OCI-LY3 (cell line): ENCODE measurements around the gene AGRP.

Source experiments
- H2AFZ ChIP-seq: fragments of 200-600, 300-600 bp; shearing (Covaris generic); 2 replicates; pipeline ENCODE4 v1.6.0; 2014; ENCODE audit warnings: antibody characterized with exemption, low read depth, low read length
- H3K27ac ChIP-seq: fragments of 200-600, 300-600 bp; sonication (generic); 2 replicates; pipeline ENCODE4 v1.5.1; 2014; ENCODE audit warnings: mild to moderate bottlenecking, low read length, moderate library complexity, mixed read lengths
- H3K27me3 ChIP-seq: fragments of 200-600, 300-600 bp; sonication (generic); 2 replicates; pipeline ENCODE4 v1.6.1; 2014; ENCODE audit warnings: low read depth, low read length, mixed read lengths
- H3K36me3 ChIP-seq: fragments of 200-600, 300-600 bp; sonication (generic); replicated peaks from 2 replicates; pipeline ENCODE3; 2014; ENCODE audit warnings: low read depth, low read length, mixed read lengths
- H3K4me1 ChIP-seq: fragments of 300-600, 200-600 bp; sonication (generic); 2 replicates; pipeline ENCODE4 v1.6.1; 2014; ENCODE audit warnings: low read length, mixed read lengths
- H3K4me2 ChIP-seq: fragments of 200-600, 300-600 bp; sonication (generic); 2 replicates; pipeline ENCODE4 v1.6.1; 2014; ENCODE audit warnings: low read length, mixed read lengths
- H3K4me3 ChIP-seq: fragments of 300-600, 200-600 bp; sonication (generic); 2 replicates; pipeline ENCODE4 v1.5.1; 2014; ENCODE audit warnings: antibody characterized with exemption, mild to moderate bottlenecking, low read length, moderate library complexity
- H3K79me2 ChIP-seq: fragments of 300-600, 200-600 bp; shearing (Covaris generic); 2 replicates; pipeline ENCODE4 v1.6.1; 2014; ENCODE audit warnings: mild to moderate bottlenecking, low read length, mixed read lengths
- H3K9ac ChIP-seq: fragments of 300-600, 200-600 bp; shearing (Covaris generic); 2 replicates; pipeline ENCODE4 v1.6.0; 2014; ENCODE audit warnings: mild to moderate bottlenecking, low read length, moderate library complexity
- H3K9me3 ChIP-seq: fragments of 200-600, 300-600 bp; shearing (Covaris generic); 2 replicates; pipeline ENCODE4 v1.6.1; 2014; ENCODE audit warnings: low read length, mixed read lengths; ENCODE audit not compliant: insufficient read depth
- H4K20me1 ChIP-seq: fragments of 200-600, 300-600 bp; sonication (generic); 2 replicates; pipeline ENCODE4 v1.6.1; 2016; ENCODE audit warnings: low read length, mixed read lengths; ENCODE audit not compliant: insufficient read depth
- CTCF ChIP-seq: fragments of 200-600, 300-600 bp; sonication (generic); IDR thresholded peaks from 2 replicates; pipeline ENCODE4 v1.5.1; 2014; ENCODE audit warnings: antibody characterized with exemption, low read length, low read depth
- EZH2phosphoT487 ChIP-seq: fragments of 200-600 bp; shearing (Covaris generic); IDR thresholded peaks from 2 replicates; pipeline ENCODE4 v1.6.1; 2018; ENCODE audit warnings: antibody characterized with exemption, mixed run types, low read depth

AGRP gene

DNA sequence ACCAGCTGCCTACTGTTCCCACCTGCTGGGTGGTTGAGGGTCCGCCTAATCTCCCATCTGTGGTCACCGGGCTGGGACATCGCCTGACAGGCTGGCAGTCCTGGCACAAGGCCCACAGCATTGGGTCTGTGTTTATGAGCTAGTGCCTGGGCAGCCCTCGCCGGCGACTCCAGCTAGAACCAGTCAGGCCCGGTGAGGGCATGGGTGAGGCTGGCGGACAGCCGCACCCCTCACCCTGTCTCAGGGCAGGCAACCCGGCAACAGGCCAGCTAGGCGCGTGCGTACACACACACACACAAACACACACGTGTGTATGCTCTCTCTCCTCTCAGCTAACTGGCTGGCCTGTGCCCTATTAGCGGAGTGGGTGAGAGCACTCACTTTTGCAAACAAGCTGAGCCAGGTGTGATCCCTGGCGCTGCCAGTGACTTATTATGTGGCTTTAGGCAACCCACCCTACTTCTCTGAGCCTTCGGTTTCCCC, 42.0 kb downstream of the AGRP start:
- Histone ChIP-seq H4K20me1 (no peaks in the 10 kb centered on the region), H2AFZ (no peak overlapping the region), H3K27me3 (no peaks in the 10 kb centered on the region), H3K36me3 (peaks cover 12% of the 10 kb centered on the region), H3K79me2 (no peaks in the 10 kb centered on the region), H3K4me3 (no peak overlapping the region), H3K27ac (no peak overlapping the region), H3K9me3 (no peaks in the 10 kb centered on the region), H3K4me1 (peaks cover 16% of the 10 kb centered on the region), H3K9ac (no peak overlapping the region), H3K4me2 (no peak overlapping the region)
- TF ChIP-seq CTCF, result no peak
- TF ChIP-seq EZH2phosphoT487, result no peak

DNA sequence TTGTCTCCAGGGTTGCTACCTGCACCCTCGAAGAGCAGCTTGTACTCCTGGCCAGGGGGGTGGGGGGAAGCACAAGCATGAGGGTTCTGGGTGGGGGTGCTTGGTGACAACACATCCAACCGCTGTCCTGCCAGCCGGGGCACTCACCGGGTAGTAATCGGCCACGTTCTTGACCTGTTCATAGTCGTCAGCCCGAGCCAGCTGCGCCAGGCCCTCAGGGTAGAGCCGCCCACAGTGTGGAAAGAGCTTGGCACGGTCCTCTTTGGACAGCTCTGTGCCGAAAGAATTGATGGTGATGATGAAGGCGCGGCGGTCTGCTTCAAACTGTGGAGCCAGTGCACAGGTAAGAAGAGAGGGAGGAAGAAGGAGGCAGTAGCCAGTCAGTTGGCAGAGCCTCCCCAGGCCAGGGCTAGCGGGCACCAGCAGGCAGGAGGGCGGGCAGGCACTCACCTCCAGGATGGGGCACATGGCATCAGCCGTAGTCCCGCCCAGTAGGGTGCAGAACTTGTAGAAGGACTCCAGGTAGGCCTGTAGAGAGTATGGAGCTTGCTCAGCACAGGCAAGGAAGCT, 44.4 kb downstream of the AGRP start:
- H3K4me2 ChIP-seq, result no peak overlapping the region
- no peak for TF ChIP-seq CTCF
- TF ChIP-seq EZH2phosphoT487, result no peak
- H3K27me3 ChIP-seq, result no peaks in the 10 kb centered on the region
- H3K4me1 ChIP-seq, result peaks cover 32% of the 10 kb centered on the region
- H3K79me2 ChIP-seq, result no peaks in the 10 kb centered on the region
- no peak overlapping the region for H3K27ac ChIP-seq
- peaks cover 12% of the 10 kb centered on the region for H3K36me3 ChIP-seq
- peaks cover 9% of the 10 kb centered on the region for H4K20me1 ChIP-seq
- H2AFZ ChIP-seq, result no peak overlapping the region
- no peak overlapping the region for H3K9ac ChIP-seq
- H3K9me3 ChIP-seq, result no peaks in the 10 kb centered on the region
- no peak overlapping the region for H3K4me3 ChIP-seq

DNA sequence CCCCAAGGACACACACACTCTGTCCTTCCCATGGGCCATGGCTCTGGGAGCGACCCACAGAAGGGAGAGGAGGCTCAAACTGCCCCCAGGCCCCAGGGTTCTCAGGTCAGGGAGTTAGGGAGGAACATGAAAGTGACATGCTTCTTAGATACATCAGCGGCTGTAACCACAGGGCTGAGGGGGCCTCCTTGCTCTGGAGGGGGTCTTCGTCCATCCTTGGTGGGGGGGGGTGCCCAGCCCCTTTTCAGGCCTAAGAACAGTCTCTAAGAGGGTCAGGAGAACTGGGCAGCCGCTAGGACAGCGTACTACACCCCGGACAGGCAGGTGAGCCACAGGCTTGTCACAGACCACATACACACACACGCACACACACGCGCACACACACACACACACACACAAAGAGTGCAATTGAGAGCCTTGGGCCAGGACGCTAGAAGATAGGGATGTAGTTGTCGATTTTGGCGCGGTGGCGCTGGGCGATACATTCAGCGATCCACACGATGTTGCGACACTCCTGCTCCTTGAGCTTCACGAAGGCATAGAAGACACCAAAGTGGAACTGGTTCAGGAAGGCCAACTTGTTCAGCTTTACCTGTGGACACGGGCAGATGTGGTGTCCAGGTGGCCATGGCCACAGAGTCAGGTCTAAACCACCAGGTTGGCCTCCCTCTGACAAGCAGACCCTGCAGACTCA, 45.1 kb downstream of the AGRP start:
- no peaks in the 10 kb centered on the region for H3K9me3 ChIP-seq
- H3K27ac ChIP-seq, result no peak overlapping the region
- H3K79me2 ChIP-seq, result no peaks in the 10 kb centered on the region
- peaks cover 32% of the 10 kb centered on the region for H3K4me1 ChIP-seq
- H3K4me2 ChIP-seq, result peak overlapping the region; percentile 59
- peaks cover 9% of the 10 kb centered on the region for H4K20me1 ChIP-seq
- H3K27me3 ChIP-seq, result no peaks in the 10 kb centered on the region
- peaks cover 12% of the 10 kb centered on the region for H3K36me3 ChIP-seq
- no peak overlapping the region for H2AFZ ChIP-seq
- no peak overlapping the region for H3K4me3 ChIP-seq
- H3K9ac ChIP-seq, result 0 out of 2 replicates have a peak overlapping the region, but pooled peaks have one; percentile 9
- no peak for TF ChIP-seq EZH2phosphoT487
- TF ChIP-seq CTCF, result no peak

- Histone ChIP-seq H3K36me3 (peaks cover 12% of the 10 kb centered on the region), H3K4me1 (peaks cover 32% of the 10 kb centered on the region), H3K27ac (no peak overlapping the region), H4K20me1 (peaks cover 9% of the 10 kb centered on the region), H3K79me2 (no peaks in the 10 kb centered on the region), H2AFZ (no peak overlapping the region), H3K27me3 (no peaks in the 10 kb centered on the region), H3K4me2 (peak overlapping the region; percentile 59), H3K9ac (0 out of 2 replicates have a peak overlapping the region, but pooled peaks have one; percentile 9), H3K9me3 (no peaks in the 10 kb centered on the region), H3K4me3 (no peak overlapping the region)
- TF ChIP-seq EZH2phosphoT487 (no peak), CTCF (no peak)
Measured at GRCh38 chr16:67437513-67437912, 45.8 kb downstream of the AGRP start.
